ENCODE data around the gene SCAPER.

The SCAPER gene

DNA sequence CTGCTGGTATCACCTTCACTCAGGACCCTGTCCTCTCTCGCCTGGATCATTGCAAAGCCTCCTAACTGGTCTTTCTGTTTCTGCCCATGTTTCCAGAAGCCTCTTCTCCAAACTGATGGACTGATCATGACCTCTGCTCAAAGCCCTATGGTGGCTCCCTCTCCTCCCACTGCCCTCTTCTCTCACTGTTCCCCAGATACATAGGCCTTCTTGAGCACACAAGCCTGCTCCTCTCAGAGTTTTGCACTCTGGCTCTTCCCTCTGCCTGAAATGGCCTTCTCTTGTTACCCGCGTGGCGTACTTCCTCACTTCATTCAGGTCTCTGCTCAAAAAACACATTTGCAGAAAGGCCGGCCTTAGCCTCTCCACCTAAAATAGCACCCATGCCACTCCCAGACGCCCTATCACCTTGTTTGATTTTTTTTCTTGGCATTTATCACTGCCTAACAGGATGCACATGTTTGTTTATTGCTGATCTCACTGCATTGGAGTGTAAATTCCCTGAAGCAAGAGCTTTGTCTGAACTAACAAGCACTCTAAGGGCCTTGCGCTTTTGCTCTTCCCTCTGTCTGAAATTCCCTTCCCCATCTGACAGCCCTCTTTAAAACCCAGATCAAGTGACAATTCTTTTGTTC is 592.5 kb downstream of the SCAPER start (continued):
- TF ChIP-seq ZFP69B (tag by site-specific recombination; IDR thresholded peaks at IDR 0.05) = 0 out of 2 replicates have a peak, but pooled peaks have one; percentile 9
- no peak for TF ChIP-seq KLF9 (tag by site-specific recombination; IDR thresholded peaks at IDR 0.05; ENCODE audit: low read depth)
- peak; percentile 62; the same call in 1 of the 2 replicates for TF ChIP-seq KLF8 (tag by site-specific recombination; IDR thresholded peaks at IDR 0.05)
- peak; percentile 14; the same call in 1 of the 2 replicates for TF ChIP-seq SP2 (tag by site-specific recombination; IDR thresholded peaks at IDR 0.05)
- TF ChIP-seq ZNF549 (tag by site-specific recombination; IDR thresholded peaks at IDR 0.05) = no peak
- peak; percentile 62 for TF ChIP-seq ZNF366 (tag by site-specific recombination; conservative IDR thresholded peaks at IDR 0.05)
- peak; percentile 70 for TF ChIP-seq ZNF600 (tag by site-specific recombination; IDR thresholded peaks at IDR 0.05)
- peak; percentile 57; the same call in 1 of the 2 replicates for TF ChIP-seq ZNF639 (tag by site-specific recombination; IDR thresholded peaks at IDR 0.05)
- TF ChIP-seq, protein P1, sequence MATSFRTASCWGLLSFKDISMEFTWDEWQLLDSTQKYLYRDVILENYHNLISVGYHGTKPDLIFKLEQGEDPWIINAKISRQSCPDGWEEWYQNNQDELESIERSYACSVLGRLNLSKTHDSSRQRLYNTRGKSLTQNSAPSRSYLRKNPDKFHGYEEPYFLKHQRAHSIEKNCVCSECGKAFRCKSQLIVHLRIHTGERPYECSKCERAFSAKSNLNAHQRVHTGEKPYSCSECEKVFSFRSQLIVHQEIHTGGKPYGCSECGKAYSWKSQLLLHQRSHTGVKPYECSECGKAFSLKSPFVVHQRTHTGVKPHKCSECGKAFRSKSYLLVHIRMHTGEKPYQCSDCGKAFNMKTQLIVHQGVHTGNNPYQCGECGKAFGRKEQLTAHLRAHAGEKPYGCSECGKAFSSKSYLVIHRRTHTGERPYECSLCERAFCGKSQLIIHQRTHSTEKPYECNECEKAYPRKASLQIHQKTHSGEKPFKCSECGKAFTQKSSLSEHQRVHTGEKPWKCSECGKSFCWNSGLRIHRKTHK (tag by site-specific recombination; IDR thresholded peaks at IDR 0.05) = no peak
- TF ChIP-seq ZNF24 (tag by site-specific recombination; IDR thresholded peaks at IDR 0.05) = peak; percentile 39; the same call in 1 of the 2 replicates
- TF ChIP-seq ZNF302 (tag by site-specific recombination; IDR thresholded peaks at IDR 0.05; ENCODE audit: low read depth) = no peak
- TF ChIP-seq ZNF221 (tag by site-specific recombination; IDR thresholded peaks at IDR 0.05; ENCODE audit: borderline replicate concordance) = no peak
- TF ChIP-seq ZNF2 (tag by site-specific recombination; IDR thresholded peaks at IDR 0.05) = peak; percentile 78; the same call in 1 of the 2 replicates
- no peak for TF ChIP-seq ZNF530 (tag by site-specific recombination; IDR thresholded peaks at IDR 0.05; ENCODE audit: low read depth)
- TF ChIP-seq ZNF211 (tag by site-specific recombination; IDR thresholded peaks at IDR 0.05; ENCODE audit: low read depth) = no peak
- TF ChIP-seq ZBTB17 (tag by site-specific recombination; IDR thresholded peaks at IDR 0.05) = peak; percentile 82
- TF ChIP-seq ZNF677 (tag by site-specific recombination; IDR thresholded peaks at IDR 0.05) = no peak
- no peak for TF ChIP-seq ZNF621 (tag by site-specific recombination; IDR thresholded peaks at IDR 0.05)
- 0 out of 2 replicates have a peak, but pooled peaks have one; percentile 17 for TF ChIP-seq HOXD13 (CRISPR knock-in tag; IDR thresholded peaks at IDR 0.05; ENCODE audit: borderline replicate concordance)
- TF ChIP-seq ZXDB (tag by site-specific recombination; IDR thresholded peaks at IDR 0.05) = peak; percentile 68; the same call in 1 of the 2 replicates
- TF ChIP-seq, protein P2, sequence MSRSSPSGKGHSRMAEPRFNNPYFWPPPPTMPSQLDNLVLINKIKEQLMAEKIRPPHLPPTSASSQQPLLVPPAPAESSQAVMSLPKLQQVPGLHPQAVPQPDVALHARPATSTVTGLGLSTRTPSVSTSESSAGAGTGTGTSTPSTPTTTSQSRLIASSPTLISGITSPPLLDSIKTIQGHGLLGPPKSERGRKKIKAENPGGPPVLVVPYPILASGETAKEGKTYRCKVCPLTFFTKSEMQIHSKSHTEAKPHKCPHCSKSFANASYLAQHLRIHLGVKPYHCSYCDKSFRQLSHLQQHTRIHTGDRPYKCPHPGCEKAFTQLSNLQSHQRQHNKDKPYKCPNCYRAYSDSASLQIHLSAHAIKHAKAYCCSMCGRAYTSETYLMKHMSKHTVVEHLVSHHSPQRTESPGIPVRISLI (tag by site-specific recombination; IDR thresholded peaks at IDR 0.05) = peak; percentile 92
- 0 out of 2 replicates have a peak, but pooled peaks have one; percentile 38 for TF ChIP-seq SP3 (tag by site-specific recombination; IDR thresholded peaks at IDR 0.05)
- TF ChIP-seq ZNF560 (tag by site-specific recombination; IDR thresholded peaks at IDR 0.05; ENCODE audit: borderline replicate concordance) = no peak
- no peak for TF ChIP-seq ZNF146 (tag by site-specific recombination; IDR thresholded peaks at IDR 0.05)
- TF ChIP-seq ZNF341 (tag by site-specific recombination; IDR thresholded peaks at IDR 0.05; ENCODE audit: low read depth) = peak; percentile 16; the same call in 1 of the 2 replicates
- no peak for TF ChIP-seq KLF7 (tag by site-specific recombination; IDR thresholded peaks at IDR 0.05; ENCODE audit: borderline replicate concordance)
- 0 out of 2 replicates have a peak, but pooled peaks have one; percentile 18 for TF ChIP-seq TSHZ1 (tag by site-specific recombination; IDR thresholded peaks at IDR 0.05; ENCODE audit: borderline replicate concordance)
- TF ChIP-seq ZEB2 (tag by site-specific recombination; IDR thresholded peaks at IDR 0.05) = 0 out of 2 replicates have a peak, but pooled peaks have one; percentile 22
- TF ChIP-seq FEZF1 (tag by site-specific recombination; IDR thresholded peaks at IDR 0.05) = peak; percentile 75; the same call in 1 of the 2 replicates
- TF ChIP-seq ZNF335 (tag by site-specific recombination; conservative IDR thresholded peaks at IDR 0.05) = peak; percentile 67
- no peak for TF ChIP-seq MYNN (tag by site-specific recombination; IDR thresholded peaks at IDR 0.05; ENCODE audit: borderline replicate concordance)
- peak; percentile 62; the same call in 1 of the 2 replicates for TF ChIP-seq ZNF629 (tag by site-specific recombination; IDR thresholded peaks at IDR 0.05)
- TF ChIP-seq KLF1 (tag by site-specific recombination; IDR thresholded peaks at IDR 0.05) = no peak
- no peak for TF ChIP-seq ZNF175 (tag by site-specific recombination; IDR thresholded peaks at IDR 0.05)

Data from HEK293 (cell line).